B cell (primary cell): ENCODE data around the gene TDRD12.

Experiments used
- CTCF ChIP-seq: fragments of 200-600 bp; IDR thresholded peaks from one replicate; pipeline ENCODE4 v1.8.0; 2022; ENCODE audit warnings: antibody characterized with exemption, mild to moderate bottlenecking
- EZH2 ChIP-seq: IDR thresholded peaks from 2 replicates; pipeline ENCODE4 v1.6.1; 2012; ENCODE audit warnings: borderline replicate concordance, low read depth, mild to moderate bottlenecking, moderate library complexity, low read length; ENCODE audit not compliant: insufficient read depth, poor library complexity, severe bottlenecking

DNA sequence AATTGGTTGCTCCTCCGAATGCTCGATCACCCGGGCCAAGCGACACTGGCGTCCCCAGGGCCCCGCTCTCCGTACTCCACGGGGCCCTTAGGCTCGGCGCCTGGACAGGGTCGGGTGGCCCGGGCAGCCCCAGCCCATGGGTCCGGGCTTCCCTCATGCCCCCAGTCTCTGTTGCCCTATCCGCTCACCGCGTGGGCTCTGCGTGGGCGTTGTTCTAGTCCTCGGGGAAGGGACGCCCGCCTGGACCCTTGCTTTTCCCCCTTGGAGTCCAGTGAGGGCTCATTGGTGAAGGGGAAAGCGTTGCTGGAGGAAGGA lies 1.3 kb downstream of the TDRD12 start:
- no peak for TF ChIP-seq CTCF
- TF ChIP-seq EZH2, result no peak
